Measurements from ENCODE around the gene ARHGEF37.

DNA sequence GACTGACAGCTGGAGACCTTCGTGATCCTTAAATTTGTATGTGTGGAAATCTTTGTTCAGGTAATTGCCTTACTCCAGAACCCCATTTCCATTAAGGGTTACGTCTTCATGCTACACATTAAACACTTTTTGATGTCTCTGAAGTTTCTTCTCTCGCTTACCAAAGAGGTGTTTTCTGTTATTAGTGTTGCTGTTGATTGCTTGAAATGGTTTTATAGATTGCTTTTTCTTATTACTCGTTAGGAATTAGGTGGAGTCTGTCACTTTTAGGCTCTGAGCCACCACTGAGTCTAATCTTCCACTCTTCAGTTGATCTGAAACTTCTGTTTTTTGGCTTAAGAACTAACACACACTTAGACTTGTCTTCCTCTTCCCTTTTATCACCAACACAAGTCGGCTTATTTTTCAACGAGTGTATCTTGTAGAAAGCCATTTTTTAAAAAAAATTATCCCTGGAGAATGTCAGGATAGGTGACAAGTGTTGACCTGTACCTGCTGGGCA, 86.6 kb downstream of the ARHGEF37 start:
- TF ChIP-seq EZH2phosphoT487 (IDR thresholded peaks at IDR 0.05; ENCODE audit: borderline replicate concordance, low read depth, low read length) = no peak
- TF ChIP-seq, protein P1, sequence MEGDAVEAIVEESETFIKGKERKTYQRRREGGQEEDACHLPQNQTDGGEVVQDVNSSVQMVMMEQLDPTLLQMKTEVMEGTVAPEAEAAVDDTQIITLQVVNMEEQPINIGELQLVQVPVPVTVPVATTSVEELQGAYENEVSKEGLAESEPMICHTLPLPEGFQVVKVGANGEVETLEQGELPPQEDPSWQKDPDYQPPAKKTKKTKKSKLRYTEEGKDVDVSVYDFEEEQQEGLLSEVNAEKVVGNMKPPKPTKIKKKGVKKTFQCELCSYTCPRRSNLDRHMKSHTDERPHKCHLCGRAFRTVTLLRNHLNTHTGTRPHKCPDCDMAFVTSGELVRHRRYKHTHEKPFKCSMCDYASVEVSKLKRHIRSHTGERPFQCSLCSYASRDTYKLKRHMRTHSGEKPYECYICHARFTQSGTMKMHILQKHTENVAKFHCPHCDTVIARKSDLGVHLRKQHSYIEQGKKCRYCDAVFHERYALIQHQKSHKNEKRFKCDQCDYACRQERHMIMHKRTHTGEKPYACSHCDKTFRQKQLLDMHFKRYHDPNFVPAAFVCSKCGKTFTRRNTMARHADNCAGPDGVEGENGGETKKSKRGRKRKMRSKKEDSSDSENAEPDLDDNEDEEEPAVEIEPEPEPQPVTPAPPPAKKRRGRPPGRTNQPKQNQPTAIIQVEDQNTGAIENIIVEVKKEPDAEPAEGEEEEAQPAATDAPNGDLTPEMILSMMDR (conservative IDR thresholded peaks at IDR 0.05; ENCODE audit: low read length) = peak; percentile 66; the same call in 1 of the 2 replicates

All from OCI-LY7 (cell line).